ENCODE measurements around the gene MET. TPM values are rescaled to one million over a fixed set of nuclear protein-coding genes. Genes with fewer than 3 reads are reported as not detected.
"Not testable (repeated sequence)": the region's sequence is repeated elsewhere in the genome, so short reads cannot be mapped to it uniquely, and the experiment has no call there.

The MET gene
- total RNA-seq, 3 donors from 2014 or later: 0.92 to 1.3 (median 1.1) TPM

- no peaks in the 10 kb centered on the region for H3K4me1 Mint-ChIP-seq (ENCODE audit: low read depth)
- H3K9me3 Mint-ChIP-seq: no peaks in the 10 kb centered on the region
- peaks cover 2% of the 10 kb centered on the region for H3K27me3 Mint-ChIP-seq (ENCODE audit: low read depth)
- no peaks in the 10 kb centered on the region for H3K36me3 Mint-ChIP-seq (ENCODE audit: insufficient read depth)
- no peak overlapping the region for H3K4me3 Mint-ChIP-seq
- ATAC-seq (no peak), DNase-seq (no peak)
These were observed 80.5 kb downstream of the MET start for GRCh38 chr7:116752305-116753074.

- ATAC-seq (no peak), DNase-seq (no peak)
- H3K27me3 Mint-ChIP-seq (ENCODE audit: low read depth): peaks cover 2% of the 10 kb centered on the region
- no peaks in the 10 kb centered on the region for H3K36me3 Mint-ChIP-seq (ENCODE audit: insufficient read depth)
- no peaks in the 10 kb centered on the region for H3K9me3 Mint-ChIP-seq
- H3K4me1 Mint-ChIP-seq (ENCODE audit: low read depth): no peaks in the 10 kb centered on the region
- H3K4me3 Mint-ChIP-seq: no peak overlapping the region
These were observed 81.1 kb downstream of the MET start for GRCh38 chr7:116753130-116753529.

GRCh38 chr7:116754186-116754585 lies 82.2 kb downstream of the MET start:
- H3K36me3 Mint-ChIP-seq (ENCODE audit: insufficient read depth): no peaks in the 10 kb centered on the region
- no peaks in the 10 kb centered on the region for H3K9me3 Mint-ChIP-seq
- DNase-seq (no peak), ATAC-seq (no peak)
- H3K4me1 Mint-ChIP-seq (ENCODE audit: low read depth): no peaks in the 10 kb centered on the region
- H3K4me3 Mint-ChIP-seq: no peak overlapping the region
- peaks cover 2% of the 10 kb centered on the region for H3K27me3 Mint-ChIP-seq (ENCODE audit: low read depth)

GRCh38 chr7:116757283-116757682 lies 85.3 kb downstream of the MET start:
- DNase-seq (no peak), ATAC-seq (no peak)
- Mint-ChIP-seq H3K4me1 (ENCODE audit: low read depth) (no peaks in the 10 kb centered on the region), H3K27me3 (ENCODE audit: low read depth) (peaks cover 13% of the 10 kb centered on the region), H3K36me3 (ENCODE audit: insufficient read depth) (no peaks in the 10 kb centered on the region), H3K9me3 (no peaks in the 10 kb centered on the region), H3K4me3 (no peak overlapping the region)

- not testable (repeated sequence) for ATAC-seq; H3K36me3 Mint-ChIP-seq (ENCODE audit: insufficient read depth); H3K4me1 Mint-ChIP-seq (ENCODE audit: low read depth); H3K4me3 Mint-ChIP-seq; DNase-seq; H3K9me3 Mint-ChIP-seq
- H3K27me3 Mint-ChIP-seq (ENCODE audit: low read depth): peaks cover 11% of the 10 kb centered on the region
These were observed 87.6 kb downstream of the MET start for GRCh38 chr7:116759642-116760041.

- no peak for ATAC-seq
- H3K27me3 Mint-ChIP-seq (ENCODE audit: low read depth): peaks cover 13% of the 10 kb centered on the region
- no peaks in the 10 kb centered on the region for H3K4me1 Mint-ChIP-seq (ENCODE audit: low read depth)
- DNase-seq: no peak
- no peaks in the 10 kb centered on the region for H3K36me3 Mint-ChIP-seq (ENCODE audit: insufficient read depth)
- H3K9me3 Mint-ChIP-seq: no peaks in the 10 kb centered on the region
- H3K4me3 Mint-ChIP-seq: no peak overlapping the region
These were observed 91.0 kb downstream of the MET start for GRCh38 chr7:116762971-116763370.

GRCh38 chr7:116763647-116764046 lies 91.7 kb downstream of the MET start:
- Mint-ChIP-seq H3K4me3 (no peak overlapping the region), H3K27me3 (ENCODE audit: low read depth) (peaks cover 17% of the 10 kb centered on the region), H3K36me3 (ENCODE audit: insufficient read depth) (no peaks in the 10 kb centered on the region), H3K4me1 (ENCODE audit: low read depth) (no peaks in the 10 kb centered on the region), H3K9me3 (no peaks in the 10 kb centered on the region)
- DNase-seq (no peak), ATAC-seq (no peak)

- Mint-ChIP-seq H3K36me3 (ENCODE audit: insufficient read depth) (no peaks in the 10 kb centered on the region), H3K27me3 (ENCODE audit: low read depth) (peaks cover 7% of the 10 kb centered on the region), H3K9me3 (no peaks in the 10 kb centered on the region), H3K4me1 (ENCODE audit: low read depth) (no peaks in the 10 kb centered on the region), H3K4me3 (no peak overlapping the region)
- DNase-seq (no peak), ATAC-seq (no peak)
These were observed 94.9 kb downstream of the MET start for GRCh38 chr7:116766881-116767280.

- Mint-ChIP-seq H3K4me3 (no peak overlapping the region), H3K4me1 (ENCODE audit: low read depth) (no peaks in the 10 kb centered on the region), H3K36me3 (ENCODE audit: insufficient read depth) (no peaks in the 10 kb centered on the region), H3K27me3 (ENCODE audit: low read depth) (peaks cover 16% of the 10 kb centered on the region), H3K9me3 (no peaks in the 10 kb centered on the region)
- ATAC-seq (no peak), DNase-seq (no peak)
These were observed 97.5 kb downstream of the MET start for GRCh38 chr7:116769546-116769945.

- peaks cover 14% of the 10 kb centered on the region for H3K27me3 Mint-ChIP-seq (ENCODE audit: low read depth)
- ATAC-seq: no peak
These were observed 98.9 kb downstream of the MET start for GRCh38 chr7:116770941-116771340.

GRCh38 chr7:116771640-116772039 lies 99.6 kb downstream of the MET start:
- DNase-seq (no peak), ATAC-seq (no peak)
- no peak overlapping the region for H3K4me3 Mint-ChIP-seq
- no peaks in the 10 kb centered on the region for H3K9me3 Mint-ChIP-seq
- no peaks in the 10 kb centered on the region for H3K4me1 Mint-ChIP-seq (ENCODE audit: low read depth)
- peaks cover 14% of the 10 kb centered on the region for H3K27me3 Mint-ChIP-seq (ENCODE audit: low read depth)
- H3K36me3 Mint-ChIP-seq (ENCODE audit: insufficient read depth): no peaks in the 10 kb centered on the region

More at GRCh38 chr7:116770941-116771340, 98.9 kb downstream of the MET start:
- H3K4me1 Mint-ChIP-seq (ENCODE audit: low read depth): no peaks in the 10 kb centered on the region
- no peak for DNase-seq
- H3K4me3 Mint-ChIP-seq: no peak overlapping the region
- no peaks in the 10 kb centered on the region for H3K36me3 Mint-ChIP-seq (ENCODE audit: insufficient read depth)
- no peaks in the 10 kb centered on the region for H3K9me3 Mint-ChIP-seq

GRCh38 chr7:116772423-116772863 lies 100.4 kb downstream of the MET start:
- Mint-ChIP-seq H3K9me3 (no peaks in the 10 kb centered on the region), H3K27me3 (ENCODE audit: low read depth) (peaks cover 14% of the 10 kb centered on the region), H3K4me3 (no peak overlapping the region), H3K36me3 (ENCODE audit: insufficient read depth) (no peaks in the 10 kb centered on the region), H3K4me1 (ENCODE audit: low read depth) (no peaks in the 10 kb centered on the region)
- DNase-seq (no peak), ATAC-seq (no peak)

- no peaks in the 10 kb centered on the region for H3K4me1 Mint-ChIP-seq (ENCODE audit: low read depth)
- no peaks in the 10 kb centered on the region for H3K9me3 Mint-ChIP-seq
- H3K4me3 Mint-ChIP-seq: no peak overlapping the region
- DNase-seq (no peak), ATAC-seq (no peak)
- no peaks in the 10 kb centered on the region for H3K36me3 Mint-ChIP-seq (ENCODE audit: insufficient read depth)
- peaks cover 15% of the 10 kb centered on the region for H3K27me3 Mint-ChIP-seq (ENCODE audit: low read depth)
These were observed 101.1 kb downstream of the MET start for GRCh38 chr7:116772926-116773749.

GRCh38 chr7:116776046-116776445 lies 104.0 kb downstream of the MET start:
- no peaks in the 10 kb centered on the region for H3K4me1 Mint-ChIP-seq (ENCODE audit: low read depth)
- DNase-seq: no peak
- peaks cover 12% of the 10 kb centered on the region for H3K27me3 Mint-ChIP-seq (ENCODE audit: low read depth)
- no peak for ATAC-seq
- no peak overlapping the region for H3K4me3 Mint-ChIP-seq
- H3K9me3 Mint-ChIP-seq: no peaks in the 10 kb centered on the region
- no peaks in the 10 kb centered on the region for H3K36me3 Mint-ChIP-seq (ENCODE audit: insufficient read depth)

Measured in activated T-cell treated with anti-CD3 and anti-CD28 coated beads, Interleukin-2, amount 50 U/mL, for 4 hours (primary cell).